ENCODE data around the gene C1GALT1C1L. TPM values are rescaled to one million over a fixed set of nuclear protein-coding genes. Genes with fewer than 3 reads are reported as not detected.
"Not testable (repeated sequence)": the region's sequence is repeated elsewhere in the genome, so short reads cannot be mapped to it uniquely, and the experiment has no call there.

The C1GALT1C1L gene
- total RNA-seq, 1 donor from 2014 or later: 0.38 TPM

- peaks cover 41% of the 10 kb centered on the region for H3K4me1 Mint-ChIP-seq
- TF ChIP-seq CTCF (IDR thresholded peaks at IDR 0.05; ENCODE audit: unreplicated experiment): no peak
- H3K27me3 Mint-ChIP-seq (ENCODE audit: low read depth): peaks cover 33% of the 10 kb centered on the region
- peaks cover 3% of the 10 kb centered on the region for H3K36me3 Mint-ChIP-seq
- H3K9me3 Mint-ChIP-seq: peaks cover 3% of the 10 kb centered on the region
- H3K27ac Mint-ChIP-seq: no peak overlapping the region
- H3K4me3 Mint-ChIP-seq: peak overlapping the region; percentile 73
- no peak for DNase-seq (ENCODE audit: low spot score in 2 of 2, unreplicated experiment in 2 of 2)
These were observed 39.6 kb downstream of the C1GALT1C1L start for GRCh38 chr2:43636621-43637020.

GRCh38 chr2:43636153-43636552 lies 40.1 kb downstream of the C1GALT1C1L start:
- H3K27me3 Mint-ChIP-seq (ENCODE audit: low read depth): peaks cover 36% of the 10 kb centered on the region
- H3K4me1 Mint-ChIP-seq: peaks cover 41% of the 10 kb centered on the region
- DNase-seq (ENCODE audit: low spot score in 2 of 2, unreplicated experiment in 2 of 2); H3K36me3 Mint-ChIP-seq; H3K9me3 Mint-ChIP-seq; H3K27ac Mint-ChIP-seq: not testable (repeated sequence)
- peak overlapping the region; percentile 41 for H3K4me3 Mint-ChIP-seq

- Mint-ChIP-seq H3K4me3 (peak overlapping the region; percentile 36), H3K36me3 (peaks cover 3% of the 10 kb centered on the region), H3K9me3 (peaks cover 3% of the 10 kb centered on the region), H3K27me3 (ENCODE audit: low read depth) (peaks cover 40% of the 10 kb centered on the region), H3K4me1 (peaks cover 41% of the 10 kb centered on the region), H3K27ac (peak overlapping the region; percentile 92)
- no peak for TF ChIP-seq CTCF (IDR thresholded peaks at IDR 0.05; ENCODE audit: unreplicated experiment)
- DNase-seq (ENCODE audit: low spot score in 2 of 2, unreplicated experiment in 2 of 2): no peak
These were observed 41.5 kb downstream of the C1GALT1C1L start for GRCh38 chr2:43634604-43635306.

GRCh38 chr2:43631618-43632317 lies 44.5 kb downstream of the C1GALT1C1L start:
- Mint-ChIP-seq H3K4me3 (no peak overlapping the region), H3K4me1 (peaks cover 33% of the 10 kb centered on the region), H3K36me3 (no peaks in the 10 kb centered on the region), H3K27ac (no peak overlapping the region), H3K27me3 (ENCODE audit: low read depth) (peaks cover 34% of the 10 kb centered on the region), H3K9me3 (no peaks in the 10 kb centered on the region)
- no peak for DNase-seq (ENCODE audit: low spot score in 2 of 2, unreplicated experiment in 2 of 2)
- no peak for TF ChIP-seq CTCF (IDR thresholded peaks at IDR 0.05; ENCODE audit: unreplicated experiment)

Other genes with a start within 250 kb of the C1GALT1C1L start
- 28.5 to 33.6 TPM (median 29.7 TPM) in 3 replicates for gene THADA, start 80.4 kb downstream of the C1GALT1C1L start, total RNA-seq
- 11.3 to 12.0 TPM (median 11.8 TPM) in 3 replicates for gene PLEKHH2, start 39.2 kb downstream of the C1GALT1C1L start, total RNA-seq
- gene DYNC2LI1, start 97.6 kb upstream of the C1GALT1C1L start, total RNA-seq: 29.2 to 31.0 TPM (median 30.7 TPM) in 3 replicates
- not detected in 3 replicates for gene ABCG5, start 162.4 kb upstream of the C1GALT1C1L start, total RNA-seq
- not detected in 3 replicates for gene ABCG8, start 162.5 kb upstream of the C1GALT1C1L start, total RNA-seq

Measured in mesothelial cell of epicardium (in vitro differentiated cells).